CD4-positive, CD25-positive, alpha-beta regulatory T cell (primary cell): ENCODE measurements around the gene MBD1. TPM values are rescaled to one million over a fixed set of nuclear protein-coding genes. Genes with fewer than 3 reads are reported as not detected.

ENCODE experiments used
- ATAC-seq, 2 donors: fragments of 150-1000 bp; cut with Tn5 transposase; one replicate each; pipeline ENCODE4 v1.10.0; 2021; ENCODE audit warnings: low read depth in 2 of 2, moderate number of reproducible peaks in 2 of 2, moderate library complexity in 1 of 2
- DNase-seq, 3 donors: peaks; one replicate each; pipeline versions ENCODE4 v3.0.0 to v3.0.0-alpha.2; 2012 to 2022; ENCODE audit warnings: mixed read lengths in 1 of 3
- H3K27ac ChIP-seq: one replicate; pipeline ENCODE4 v1.7.0; 2013; ENCODE audit warnings: mild to moderate bottlenecking, low read length; ENCODE audit not compliant: insufficient read depth, poor library complexity, severe bottlenecking
- H3K27me3 ChIP-seq: one replicate; pipeline ENCODE4 v1.7.0; 2013; ENCODE audit warnings: low read length; ENCODE audit not compliant: control insufficient read depth, insufficient read depth
- H3K36me3 ChIP-seq: one replicate; pipeline ENCODE4 v1.7.0; 2013; ENCODE audit warnings: mild to moderate bottlenecking, low read length, moderate library complexity; ENCODE audit not compliant: control insufficient read depth, insufficient read depth
- H3K4me1 ChIP-seq: 2 replicates; pipeline ENCODE4 v1.7.0; 2013; ENCODE audit warnings: mild to moderate bottlenecking, low read length; ENCODE audit not compliant: insufficient read depth, control insufficient read depth, poor library complexity, severe bottlenecking
- H3K4me3 ChIP-seq: one replicate; pipeline ENCODE4 v1.7.0; 2013; ENCODE audit warnings: low read depth, mild to moderate bottlenecking, low read length, moderate library complexity
- H3K9me3 ChIP-seq, 2 experiments: 1 replicate in 1 of 2; 2 replicates in 1 of 2; pipeline ENCODE4 v1.7.0; 2013; ENCODE audit warnings: low read length in 2 of 2, mild to moderate bottlenecking in 1 of 2, moderate library complexity in 1 of 2; ENCODE audit not compliant: control insufficient read depth in 2 of 2
- H3K27ac Mint-ChIP-seq, 3 donors: one replicate each; pipeline ENCODE4 v1.8.0; 2020 to 2022; ENCODE audit warnings: mild to moderate bottlenecking in 3 of 3, mixed read lengths in 3 of 3, moderate library complexity in 2 of 3
- H3K27me3 Mint-ChIP-seq: one replicate; pipeline ENCODE4 v1.8.0; 2022; ENCODE audit warnings: mild to moderate bottlenecking, mixed read lengths
- H3K36me3 Mint-ChIP-seq: one replicate; pipeline ENCODE4 v1.8.0; 2020; ENCODE audit warnings: mixed read lengths
- H3K4me1 Mint-ChIP-seq, 4 donors: one replicate each; pipeline ENCODE4 v1.8.0; 2020 to 2022; ENCODE audit warnings: mixed read lengths in 4 of 4, mild to moderate bottlenecking in 1 of 4
- H3K4me3 Mint-ChIP-seq, 4 donors: one replicate each; pipeline ENCODE4 v1.8.0; 2020 to 2022; ENCODE audit warnings: mild to moderate bottlenecking in 4 of 4, mixed read lengths in 4 of 4, moderate library complexity in 3 of 4
- H3K9me3 Mint-ChIP-seq, 7 donors: one replicate each; pipeline ENCODE4 v1.8.0; 2020 to 2022; ENCODE audit warnings: mixed read lengths in 7 of 7, mild to moderate bottlenecking in 3 of 7, moderate library complexity in 2 of 7
- polyA plus RNA-seq, 4 donors: library from polyadenylated mRNA; unstranded; fragments of 300-500 nt; fragmentation: Illumina TruSeq; gene quantifications; one replicate each; pipeline ENCODE4 v1.2.3, GENCODE V29; 2021
- total RNA-seq: library from RNA; stranded (reverse); gene quantifications from one replicate; pipeline ENCODE4 v1.2.3, GENCODE V29; 2022

Gene MBD1
- total and polyA plus RNA-seq, 5 donors from 2014 or later = 25.2 to 94.4 (median 28.3) TPM

GRCh38 chr18:50306944-50307343 is 25.6 kb upstream of the MBD1 start:
- ATAC-seq (no peak), DNase-seq (no peak)
- Histone ChIP-seq H3K27ac (no peak overlapping the region), H3K4me3 (peak overlapping the region; percentile 89), H3K9me3 (peaks cover 5 to 9% of the 10 kb centered on the region in 2 experiments), H3K36me3 (no peaks in the 10 kb centered on the region), H3K27me3 (peaks cover 29% of the 10 kb centered on the region), H3K4me1 (peaks cover 14% of the 10 kb centered on the region)
- Mint-ChIP-seq H3K27me3 (peaks cover 62% of the 10 kb centered on the region), H3K4me3 (peak overlapping the region; percentile 31 to 93 (median 92)), H3K4me1 (peaks cover 0 to 17% (median 5%) of the 10 kb centered on the region in 4 donors), H3K27ac (no peak overlapping the region), H3K9me3 (peaks cover 0 to 5% (median 3%) of the 10 kb centered on the region in 7 donors), H3K36me3 (no peaks in the 10 kb centered on the region)

DNA sequence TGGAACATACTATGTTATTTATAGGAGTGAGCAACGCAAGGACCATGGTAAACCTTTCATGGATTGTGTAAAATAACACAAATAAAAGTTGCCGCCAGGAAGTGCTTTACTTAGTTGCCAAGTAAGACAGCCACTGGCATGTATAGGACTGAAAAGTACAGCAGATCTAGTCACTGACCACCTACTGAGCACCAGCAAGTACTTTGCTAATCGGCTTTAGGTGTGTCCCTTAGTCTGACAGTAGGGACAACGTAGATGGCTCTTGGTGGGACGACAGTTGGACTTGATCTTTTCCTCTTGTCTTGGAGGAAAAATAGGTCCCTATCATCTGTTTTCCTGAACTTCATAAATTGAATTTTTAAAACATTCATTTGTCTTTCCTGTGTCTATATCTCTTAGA is 19.8 kb upstream of the MBD1 start:
- Histone ChIP-seq H3K9me3 (peaks cover 5 to 9% of the 10 kb centered on the region in 2 experiments), H3K4me1 (peaks cover 15% of the 10 kb centered on the region), H3K27me3 (peaks cover 37% of the 10 kb centered on the region), H3K36me3 (no peaks in the 10 kb centered on the region), H3K4me3 (no peak overlapping the region), H3K27ac (no peak overlapping the region)
- H3K27me3 Mint-ChIP-seq = peaks cover 78% of the 10 kb centered on the region
- peaks cover 0 to 15% (median 8%) of the 10 kb centered on the region in 4 donors for H3K4me1 Mint-ChIP-seq
- H3K9me3 Mint-ChIP-seq = peaks cover 0 to 5% (median 2%) of the 10 kb centered on the region in 7 donors
- DNase-seq = no peak
- ATAC-seq = no peak
- H3K27ac Mint-ChIP-seq = no peak overlapping the region
- no peaks in the 10 kb centered on the region for H3K36me3 Mint-ChIP-seq
- no peak overlapping the region for H3K4me3 Mint-ChIP-seq

DNA sequence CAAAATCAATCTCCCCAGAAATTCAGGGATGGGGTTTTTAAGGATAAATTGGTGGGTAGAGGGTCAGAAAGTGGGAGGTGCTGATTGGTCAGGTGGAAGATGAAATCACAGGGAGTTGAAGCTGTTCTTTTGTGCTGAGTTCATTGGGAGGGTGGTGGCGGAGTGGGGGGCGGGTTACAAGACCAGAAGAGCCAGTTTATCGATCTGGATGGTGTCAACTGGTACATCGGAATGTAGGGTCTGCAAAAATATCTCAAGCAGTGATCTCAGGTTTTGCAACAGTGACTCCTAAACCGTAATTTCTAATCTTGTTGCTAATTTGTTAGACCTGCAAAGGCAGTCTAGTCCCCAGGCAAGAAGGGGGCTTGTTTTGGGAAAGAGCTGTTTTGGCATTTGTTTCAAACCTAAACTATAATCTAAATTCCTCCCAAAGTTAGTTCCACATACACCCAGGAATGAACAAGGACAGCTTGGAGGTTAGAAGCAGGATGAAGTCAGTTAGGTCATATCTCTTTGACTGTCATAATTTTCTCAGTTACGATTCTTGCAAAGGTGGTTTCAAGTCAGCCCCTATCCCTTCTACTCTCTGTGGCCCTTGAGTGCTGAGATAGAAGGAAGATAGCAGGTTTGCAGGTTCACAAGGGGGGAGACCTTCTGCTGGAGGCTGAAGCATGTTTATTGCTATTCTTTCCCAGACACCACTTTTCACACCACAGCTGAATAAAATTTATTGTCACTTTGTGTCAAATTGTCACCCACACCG is 18.5 kb upstream of the MBD1 start:
- Mint-ChIP-seq H3K27ac (no peak overlapping the region), H3K36me3 (no peaks in the 10 kb centered on the region), H3K4me3 (peak overlapping the region in 3 of 4 donors; percentile 36 to 62 (median 44)), H3K27me3 (peaks cover 78% of the 10 kb centered on the region), H3K4me1 (peaks cover 0 to 15% (median 8%) of the 10 kb centered on the region in 4 donors), H3K9me3 (peaks cover 0 to 2% (median 0%) of the 10 kb centered on the region in 7 donors)
- no peak overlapping the region for H3K27ac ChIP-seq
- no peak for DNase-seq
- H3K36me3 ChIP-seq = no peaks in the 10 kb centered on the region
- peaks cover 29% of the 10 kb centered on the region for H3K27me3 ChIP-seq
- H3K9me3 ChIP-seq = peaks cover under 1 to 3% of the 10 kb centered on the region in 2 experiments
- peaks cover 15% of the 10 kb centered on the region for H3K4me1 ChIP-seq
- H3K4me3 ChIP-seq = no peak overlapping the region
- no peak for ATAC-seq

DNA sequence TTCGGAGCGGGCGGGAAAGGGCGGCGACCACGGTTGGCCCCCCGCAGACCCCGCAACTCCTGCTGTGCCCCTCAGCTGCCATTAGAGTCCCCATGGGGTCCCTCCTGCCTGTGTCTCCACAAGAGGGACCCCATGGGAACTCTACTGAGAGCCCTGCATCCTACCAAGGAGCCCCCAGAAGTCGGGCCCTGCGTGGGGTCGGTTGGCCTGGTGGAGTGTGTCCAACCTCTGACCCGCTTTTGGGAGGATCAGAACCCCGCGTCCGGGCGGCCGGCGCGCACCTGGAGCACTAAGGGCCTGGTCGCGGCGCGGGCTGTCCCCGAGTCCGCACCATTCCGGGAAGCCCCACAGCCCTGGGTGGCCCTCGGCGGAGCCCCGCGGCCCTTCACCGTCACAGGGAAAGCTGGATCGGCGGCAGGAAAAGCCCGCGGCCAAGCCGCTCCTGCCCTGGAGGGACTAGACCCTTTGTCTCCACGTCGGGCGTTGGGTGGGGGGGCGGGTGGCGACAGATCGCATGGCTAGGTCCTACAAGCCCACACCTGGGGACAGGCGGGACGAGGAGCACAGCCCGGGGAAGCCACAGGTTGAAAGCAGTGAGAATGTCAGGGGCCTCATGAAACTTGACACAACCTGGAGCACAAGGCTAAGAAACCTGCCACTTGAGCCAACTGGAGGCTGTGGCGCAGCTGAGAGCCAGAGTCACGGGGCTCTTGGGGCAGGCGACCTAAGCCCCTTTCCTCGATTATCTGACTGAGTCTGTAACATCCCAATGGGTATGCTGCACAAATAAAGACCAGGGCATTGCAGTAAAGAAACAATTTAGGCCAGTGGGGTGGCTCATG is 17.3 kb upstream of the MBD1 start:
- no peaks in the 10 kb centered on the region for H3K36me3 Mint-ChIP-seq
- Histone ChIP-seq H3K9me3 (no peaks in the 10 kb centered on the region), H3K4me1 (peaks cover 15% of the 10 kb centered on the region), H3K4me3 (no peak overlapping the region), H3K27me3 (peaks cover 21% of the 10 kb centered on the region), H3K27ac (no peak overlapping the region), H3K36me3 (no peaks in the 10 kb centered on the region)
- H3K27ac Mint-ChIP-seq = peak overlapping the region in 1 of 3 donors; percentile 84
- ATAC-seq = no peak
- peaks cover 0 to 15% (median 8%) of the 10 kb centered on the region in 4 donors for H3K4me1 Mint-ChIP-seq
- H3K9me3 Mint-ChIP-seq = peaks cover 0 to 2% (median 0%) of the 10 kb centered on the region in 7 donors
- peak overlapping the region in 3 of 4 donors; percentile 29 to 81 (median 62) for H3K4me3 Mint-ChIP-seq
- H3K27me3 Mint-ChIP-seq = peaks cover 71% of the 10 kb centered on the region
- DNase-seq = no peak

- Histone ChIP-seq H3K4me1 (peaks cover 15% of the 10 kb centered on the region), H3K27ac (no peak overlapping the region), H3K9me3 (no peaks in the 10 kb centered on the region), H3K4me3 (peak overlapping the region; percentile 72), H3K27me3 (peaks cover 15% of the 10 kb centered on the region), H3K36me3 (no peaks in the 10 kb centered on the region)
- peak; percentile 49 to 89 (median 76) for DNase-seq
- no peaks in the 10 kb centered on the region for H3K36me3 Mint-ChIP-seq
- peaks cover 0 to 15% (median 8%) of the 10 kb centered on the region in 4 donors for H3K4me1 Mint-ChIP-seq
- H3K27ac Mint-ChIP-seq = peak overlapping the region in 2 of 3 donors; percentile 74 to 84
- H3K9me3 Mint-ChIP-seq = peaks cover 0 to 2% (median 0%) of the 10 kb centered on the region in 7 donors
- ATAC-seq = peak; percentile 92 to 97
- H3K27me3 Mint-ChIP-seq = peaks cover 63% of the 10 kb centered on the region
- H3K4me3 Mint-ChIP-seq = peak overlapping the region; percentile 67 to 81 (median 74)
These were observed 16.5 kb upstream of the MBD1 start for GRCh38 chr18:50297621-50298442.

DNA sequence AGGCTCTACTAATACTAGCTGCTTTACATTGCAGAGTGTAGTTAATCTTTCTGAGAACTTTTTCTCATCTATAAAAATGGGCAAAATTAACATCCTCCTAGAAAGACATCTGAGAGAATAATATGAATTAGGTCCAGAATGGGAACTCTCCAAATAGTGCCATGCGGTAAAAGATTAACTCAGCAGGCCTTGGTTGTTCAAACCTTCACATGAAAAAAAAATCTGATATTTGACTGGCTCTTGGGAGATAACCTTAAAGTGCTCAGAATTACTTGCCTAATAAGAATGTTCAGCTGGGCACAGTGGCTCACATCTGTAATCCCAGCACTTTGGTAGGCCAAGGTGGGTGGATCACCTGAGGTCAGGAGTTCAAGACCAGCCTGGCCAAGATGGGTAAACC is 11.7 kb upstream of the MBD1 start:
- Histone ChIP-seq H3K27me3 (peaks cover 4% of the 10 kb centered on the region), H3K4me3 (no peak overlapping the region), H3K9me3 (no peaks in the 10 kb centered on the region), H3K27ac (no peak overlapping the region), H3K36me3 (no peaks in the 10 kb centered on the region), H3K4me1 (peaks cover 6% of the 10 kb centered on the region)
- peaks cover 0 to 12% (median 8%) of the 10 kb centered on the region in 4 donors for H3K4me1 Mint-ChIP-seq
- H3K4me3 Mint-ChIP-seq = peak overlapping the region in 1 of 4 donors; percentile 1
- ATAC-seq (no peak), DNase-seq (no peak)
- H3K36me3 Mint-ChIP-seq = no peaks in the 10 kb centered on the region
- H3K27ac Mint-ChIP-seq = no peak overlapping the region
- no peaks in the 10 kb centered on the region for H3K9me3 Mint-ChIP-seq
- H3K27me3 Mint-ChIP-seq = peaks cover 31% of the 10 kb centered on the region

GRCh38 chr18:50289108-50289443 is 7.8 kb upstream of the MBD1 start:
- Histone ChIP-seq H3K9me3 (no peaks in the 10 kb centered on the region), H3K4me3 (no peak overlapping the region), H3K27ac (peak overlapping the region; percentile 96), H3K4me1 (peaks cover 14% of the 10 kb centered on the region), H3K27me3 (peaks cover 2% of the 10 kb centered on the region), H3K36me3 (peaks cover 15% of the 10 kb centered on the region)
- peak overlapping the region; percentile 29 to 83 (median 69) for H3K4me3 Mint-ChIP-seq
- no peak for ATAC-seq
- peaks cover 0 to 32% (median 15%) of the 10 kb centered on the region in 4 donors for H3K4me1 Mint-ChIP-seq
- H3K36me3 Mint-ChIP-seq = peaks cover 23% of the 10 kb centered on the region
- H3K27ac Mint-ChIP-seq = peak overlapping the region; percentile 69 to 89 (median 69)
- peaks cover 5% of the 10 kb centered on the region for H3K27me3 Mint-ChIP-seq
- no peaks in the 10 kb centered on the region for H3K9me3 Mint-ChIP-seq
- DNase-seq = no peak
